NCI-H1417 treated with DMSO at 0.1 percent for 48 hours (cell line): ENCODE measurements around the gene AP5B1.
"Not testable (repeated sequence)": the region's sequence is repeated elsewhere in the genome, so short reads cannot be mapped to it uniquely, and the experiment has no call there.

Experiments used
- DNase-seq: peaks from one replicate; lab custom pipeline; 2025; lab: John Stamatoyannopoulos, UW

Gene AP5B1

DNA sequence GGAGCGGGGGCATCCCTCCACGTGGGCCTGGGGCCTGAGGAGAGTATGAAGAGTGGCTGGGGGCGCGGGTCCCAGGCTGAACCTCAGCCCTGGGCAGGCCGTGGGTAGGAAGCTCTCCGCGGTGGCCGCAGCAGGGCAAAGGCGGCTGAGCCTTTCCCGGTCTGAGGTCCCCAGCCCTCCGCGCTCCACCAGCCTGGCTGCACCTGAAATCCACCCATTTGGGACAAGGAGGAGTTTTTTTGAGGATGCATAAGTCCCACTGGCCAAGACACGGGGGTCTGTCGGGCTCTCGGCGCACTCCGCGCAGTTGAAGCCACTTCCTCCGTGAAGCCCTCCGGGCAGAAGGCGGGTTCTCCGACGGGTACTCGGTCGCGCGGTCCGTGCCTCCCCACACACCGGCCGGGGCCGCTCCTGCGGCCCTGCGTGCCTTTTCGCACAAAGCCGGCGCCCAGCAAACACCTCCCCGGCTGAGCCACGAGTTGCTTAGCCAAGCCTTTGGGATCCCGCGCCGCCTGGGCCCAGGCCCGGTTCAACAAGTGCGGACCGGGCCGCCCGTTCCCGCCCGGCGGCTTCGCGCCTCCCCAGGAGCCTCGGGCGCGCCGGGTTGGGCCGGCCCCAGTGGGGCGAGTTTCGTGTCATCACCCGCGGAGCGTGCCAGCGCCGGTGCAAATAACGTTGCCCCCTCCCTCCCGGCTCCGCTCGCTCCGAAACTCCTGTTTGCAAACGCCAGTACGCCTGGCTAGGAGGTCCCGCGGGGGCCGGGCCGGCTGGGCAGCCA lies 5.4 kb upstream of the AP5B1 start:
- DNase-seq: no peak

DNA sequence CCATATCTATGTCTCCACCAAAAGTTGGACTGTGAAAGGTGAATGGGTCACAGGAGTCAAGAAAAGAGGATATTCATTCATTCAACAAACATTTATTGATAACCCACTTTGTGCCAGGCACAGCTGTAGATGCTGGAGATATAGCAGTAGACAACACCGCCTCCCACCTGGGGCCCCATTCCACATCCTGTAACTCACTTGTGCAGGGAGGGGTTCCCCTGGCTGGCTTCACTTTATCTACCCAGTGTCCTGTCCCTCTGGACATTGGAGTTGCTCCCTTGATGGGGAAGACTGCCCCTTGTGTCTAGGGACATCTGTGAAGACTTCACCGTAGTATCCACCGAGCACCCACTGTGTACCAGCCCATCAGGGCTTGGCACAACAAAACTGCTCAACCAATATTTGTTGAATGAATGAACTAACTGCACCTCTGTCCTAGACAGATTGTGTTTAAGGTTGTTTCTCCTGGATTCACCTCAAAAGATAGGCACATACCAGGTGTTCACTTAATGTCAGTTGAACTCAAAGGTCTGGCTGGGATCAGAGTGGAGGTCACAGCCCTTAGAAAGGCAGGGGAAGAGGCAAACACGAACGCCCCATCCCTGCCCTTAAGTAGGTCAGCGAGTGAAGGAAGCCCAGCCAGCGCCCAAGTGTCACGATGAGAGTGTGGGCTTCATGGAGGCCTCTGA lies 4.7 kb upstream of the AP5B1 start:
- no peak for DNase-seq

DNA sequence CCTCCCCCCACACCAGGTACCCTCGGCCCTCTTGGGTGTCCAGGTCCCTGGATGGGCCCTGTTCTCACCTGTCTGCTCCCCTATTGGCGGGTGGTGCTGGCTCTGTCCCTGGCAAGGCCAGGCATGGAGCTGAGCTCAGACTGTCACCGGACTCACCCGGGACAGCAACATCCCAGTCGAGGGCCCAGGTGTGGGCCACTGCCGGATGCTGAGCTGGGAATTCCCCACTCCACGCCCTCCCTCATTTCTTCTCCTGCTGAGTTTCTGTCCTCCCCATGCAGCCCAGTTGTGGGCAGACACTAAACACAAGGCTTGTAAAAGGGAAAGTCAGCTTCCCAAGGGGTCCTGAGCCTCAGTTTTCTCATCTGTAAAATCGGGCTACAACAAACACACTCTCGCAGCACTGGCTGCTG lies 2.0 kb upstream of the AP5B1 start:
- no peak for DNase-seq

DNA sequence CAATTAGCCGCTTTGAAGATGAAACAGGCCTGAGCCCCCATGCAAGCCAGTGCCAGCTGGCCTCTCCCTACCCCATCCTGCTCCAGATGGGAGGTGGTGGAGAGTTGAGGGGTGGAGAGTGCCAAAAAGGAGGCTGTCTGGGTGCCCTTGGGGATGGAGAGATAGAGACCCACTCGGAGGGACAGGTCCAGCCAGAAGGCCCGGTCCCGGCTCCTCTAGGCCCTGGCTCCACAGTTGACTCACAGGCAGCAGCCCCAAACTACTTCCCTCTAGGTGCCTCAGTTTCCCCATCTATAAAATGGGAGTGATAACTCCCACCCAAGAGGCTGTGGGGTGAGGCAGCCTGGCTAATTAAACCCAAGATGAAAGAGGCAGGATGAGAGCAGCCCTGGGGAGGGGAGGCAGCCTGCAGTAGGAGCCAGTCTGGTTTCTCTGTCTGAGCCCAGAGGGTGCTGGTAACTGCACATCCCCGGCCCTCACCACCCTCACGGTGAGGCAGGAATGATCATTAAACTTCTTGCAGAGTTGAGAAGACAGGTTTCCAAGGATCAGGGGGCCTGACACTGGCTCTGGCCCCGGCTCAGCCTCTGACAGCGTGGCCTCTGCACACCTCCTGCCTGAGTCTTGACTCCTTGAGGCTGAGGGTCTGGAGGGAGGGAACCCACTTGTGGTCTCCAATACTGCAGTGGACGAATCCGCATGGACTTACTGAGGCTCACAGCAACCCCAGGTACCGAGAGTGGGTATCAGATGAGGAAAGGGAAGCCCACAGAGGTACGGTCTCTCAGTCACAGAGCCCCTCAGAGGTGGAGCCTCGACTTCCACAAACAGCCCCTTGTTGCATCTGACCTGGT lies 1.4 kb upstream of the AP5B1 start:
- no peak for DNase-seq

DNA sequence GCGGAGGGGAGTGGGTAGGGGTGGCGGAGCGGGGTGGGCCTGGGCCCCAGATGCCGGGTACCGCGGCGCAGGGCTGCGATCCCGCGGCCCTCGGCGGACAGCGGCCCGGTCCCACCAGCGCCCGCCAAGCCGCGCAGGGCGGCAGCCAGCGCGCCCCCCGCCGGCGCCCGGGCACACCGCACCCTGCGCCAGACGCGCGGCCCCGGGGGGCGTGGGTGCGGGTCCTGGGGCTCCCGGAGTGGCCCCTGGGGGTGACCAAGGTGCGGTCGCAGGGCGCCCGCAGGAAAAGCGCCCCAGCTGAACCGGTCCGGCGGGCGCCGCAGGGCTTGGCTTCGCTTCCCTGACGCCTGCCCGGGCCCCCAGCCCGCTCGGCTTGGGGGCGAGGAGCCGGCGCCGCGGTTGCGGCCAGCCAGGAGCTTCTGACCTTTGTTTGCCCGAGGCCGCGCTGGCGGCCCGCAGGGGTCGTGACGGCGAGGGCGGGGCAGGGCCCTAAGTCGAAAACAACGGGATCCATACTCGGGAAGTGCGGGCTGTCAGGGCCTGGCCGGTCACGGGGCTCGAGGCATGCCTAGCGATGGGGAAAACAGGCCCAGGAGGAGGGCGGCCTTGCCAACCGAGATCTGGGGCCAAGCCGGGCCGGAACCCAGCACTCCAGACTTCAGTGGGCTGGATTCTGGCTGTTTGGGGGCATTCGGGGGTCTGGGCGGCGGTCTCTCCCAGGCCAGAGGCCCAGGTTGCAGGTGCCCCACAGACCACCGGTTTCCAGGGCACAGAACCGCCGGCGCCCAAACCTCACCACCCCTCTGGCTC lies 581 bp upstream of the AP5B1 start:
- DNase-seq: no peak

DNA sequence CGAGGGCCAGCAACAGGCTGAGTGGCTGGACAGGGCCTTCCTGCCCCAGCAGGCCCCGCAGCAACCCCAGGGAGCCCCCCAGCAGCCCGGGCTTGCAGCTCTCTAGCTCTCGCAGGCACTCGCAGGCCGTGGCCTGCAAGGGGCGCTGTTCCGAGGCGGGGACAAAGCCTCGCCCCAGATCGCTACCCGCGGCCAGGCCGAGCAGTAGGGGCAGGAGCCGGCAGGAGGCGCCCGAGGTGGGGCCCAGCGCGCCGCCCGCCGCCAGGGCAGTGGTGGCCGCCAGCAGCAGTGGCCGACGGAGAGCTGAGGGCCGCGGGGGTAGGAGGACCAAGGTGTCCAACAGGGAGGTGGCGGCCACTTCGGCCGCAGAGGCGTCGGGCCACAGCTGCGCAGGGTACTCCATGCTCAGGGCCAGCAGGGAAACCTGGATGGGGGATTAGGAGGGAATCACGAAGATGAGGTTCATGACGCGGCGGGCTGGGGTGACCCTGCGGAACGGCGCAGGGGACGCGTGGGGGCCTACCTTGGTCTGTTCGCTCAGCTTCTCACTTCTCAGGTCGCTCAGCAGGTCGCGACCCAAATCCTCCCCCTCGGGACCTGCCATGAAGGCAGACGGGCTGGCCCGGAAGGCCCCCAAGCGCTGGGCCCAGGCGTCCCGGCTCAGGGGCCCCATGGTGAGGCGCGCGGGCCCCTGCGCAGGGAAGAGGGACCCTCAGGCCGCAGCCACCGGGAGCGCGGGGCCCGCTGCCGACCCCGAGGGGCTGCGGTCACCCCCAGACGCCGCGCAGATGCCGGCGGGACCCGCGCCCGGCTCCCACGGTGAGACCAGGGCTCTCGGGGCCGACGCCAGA lies 632 bp downstream of the AP5B1 start:
- no peak for DNase-seq

DNA sequence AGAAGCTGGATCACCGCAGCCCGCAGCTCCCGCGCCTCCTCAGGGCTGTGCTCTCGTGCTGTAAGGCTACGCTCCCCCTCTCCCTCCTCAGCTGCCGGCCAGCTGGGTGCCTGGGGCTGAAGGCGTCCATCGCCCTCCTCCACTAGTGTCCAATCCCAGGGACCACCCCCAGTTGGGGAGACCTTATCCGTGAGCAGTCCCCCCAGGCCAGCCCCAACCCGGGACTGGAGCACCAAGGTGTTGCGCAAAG lies 1.2 kb downstream of the AP5B1 start:
- no peak for DNase-seq

DNA sequence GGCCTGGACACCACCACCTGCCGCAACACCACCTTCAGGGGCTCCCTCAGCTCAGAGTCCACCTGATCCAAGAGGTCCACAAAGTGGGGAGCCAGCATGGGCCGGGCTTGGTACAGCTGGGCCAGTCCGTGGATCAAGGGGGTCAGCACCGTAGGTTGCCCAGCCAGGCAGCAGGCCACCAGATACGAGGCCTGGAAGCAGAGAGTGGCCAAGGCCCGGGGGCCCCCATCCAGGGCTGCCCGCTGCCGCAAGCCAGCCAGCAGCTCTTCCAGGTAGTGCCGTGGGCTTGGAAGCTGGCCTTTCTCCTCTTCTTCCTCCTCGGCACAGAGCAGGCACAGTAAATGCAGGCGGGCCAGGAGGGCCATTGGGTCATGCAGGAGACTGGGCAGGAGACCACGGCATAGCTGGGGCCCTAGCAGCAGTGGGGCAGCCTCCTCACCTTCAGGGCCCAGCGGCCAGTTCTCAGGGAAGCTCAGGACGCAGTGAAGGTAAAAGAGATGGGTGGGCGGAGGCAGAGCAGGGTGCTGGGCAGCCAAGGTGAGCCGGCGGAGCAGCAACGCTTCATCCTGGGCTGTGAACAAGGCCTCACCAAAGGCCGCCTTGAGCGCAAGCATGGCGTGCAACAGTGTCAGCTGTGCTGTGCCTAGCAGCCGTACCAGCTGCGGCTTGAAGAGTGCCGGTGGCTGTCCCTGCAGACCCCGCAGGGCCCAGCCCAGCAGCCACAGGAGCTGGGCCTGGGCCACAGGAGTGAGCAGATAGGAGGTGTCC lies 1.7 kb downstream of the AP5B1 start:
- no peak for DNase-seq

DNA sequence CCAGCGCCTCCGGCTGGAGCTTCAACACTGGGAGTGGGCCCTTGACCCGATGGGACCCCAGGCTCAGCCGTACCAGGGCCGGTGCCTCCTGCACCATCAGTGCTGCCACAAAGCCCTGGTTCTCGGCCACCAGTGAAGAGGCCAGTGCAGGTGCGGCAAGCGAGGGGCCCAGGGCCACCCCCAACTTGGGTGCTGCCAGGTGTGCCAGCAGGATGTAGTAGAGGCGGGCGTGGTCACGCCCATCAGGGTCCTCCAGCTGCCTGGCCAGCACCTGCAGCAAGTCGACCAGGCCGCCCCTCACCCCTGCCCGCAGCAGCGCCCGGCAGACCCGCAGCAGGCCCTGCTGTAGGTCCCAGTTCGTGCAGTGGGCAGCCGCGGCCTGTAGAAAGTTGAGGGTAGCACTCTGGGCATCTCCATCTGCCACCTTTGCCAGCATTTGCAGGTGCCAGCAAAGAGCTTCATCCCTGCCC lies 2.3 kb downstream of the AP5B1 start:
- DNase-seq: no peak

DNA sequence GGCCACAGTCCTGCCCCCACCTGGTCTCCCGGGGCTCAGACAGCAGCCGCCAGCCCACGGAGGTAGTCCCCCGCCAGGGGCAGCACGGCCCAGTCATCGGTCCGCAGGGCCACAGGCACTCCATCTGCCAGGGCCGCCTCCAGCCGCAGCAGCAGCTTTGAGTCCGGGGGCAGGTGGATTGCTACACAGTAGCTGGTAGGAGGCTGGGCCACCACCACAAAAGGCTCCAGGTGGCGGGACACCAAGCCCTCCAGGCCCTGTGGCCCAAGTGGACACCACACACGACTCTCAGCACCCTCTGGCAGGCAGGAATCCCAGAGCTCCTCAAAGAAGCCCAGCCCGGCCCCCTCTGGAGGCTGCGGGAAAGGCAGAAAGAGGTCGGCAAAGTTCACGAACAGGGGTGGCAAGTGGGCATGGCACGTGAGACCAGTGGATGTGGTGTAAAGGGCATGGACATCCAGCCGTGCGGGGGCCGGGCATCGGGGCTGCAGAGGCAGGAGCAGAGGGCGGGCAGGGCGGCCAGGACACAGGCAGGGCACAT lies 2.9 kb downstream of the AP5B1 start:
- DNase-seq: no peak

DNA sequence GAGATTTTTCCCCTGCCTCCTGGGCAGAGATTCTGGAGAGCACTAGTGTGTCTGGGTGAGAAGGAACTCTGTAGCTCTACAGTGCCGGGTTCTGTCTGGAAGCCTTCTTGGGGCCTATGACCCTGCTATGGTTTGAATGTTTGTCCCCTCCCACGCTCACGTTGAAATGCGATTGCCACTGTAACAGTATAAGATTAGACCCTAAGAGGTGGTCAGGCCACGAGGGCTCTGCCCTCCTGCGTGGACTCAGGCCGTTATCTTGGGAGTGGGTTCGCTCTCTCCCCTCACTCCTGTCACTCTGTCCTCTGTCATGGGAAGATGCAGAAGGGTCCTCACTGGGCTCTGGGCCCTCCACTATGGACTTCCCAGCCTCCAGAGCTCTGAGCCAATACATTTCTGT lies 3.5 kb downstream of the AP5B1 start:
- DNase-seq: no peak

DNA sequence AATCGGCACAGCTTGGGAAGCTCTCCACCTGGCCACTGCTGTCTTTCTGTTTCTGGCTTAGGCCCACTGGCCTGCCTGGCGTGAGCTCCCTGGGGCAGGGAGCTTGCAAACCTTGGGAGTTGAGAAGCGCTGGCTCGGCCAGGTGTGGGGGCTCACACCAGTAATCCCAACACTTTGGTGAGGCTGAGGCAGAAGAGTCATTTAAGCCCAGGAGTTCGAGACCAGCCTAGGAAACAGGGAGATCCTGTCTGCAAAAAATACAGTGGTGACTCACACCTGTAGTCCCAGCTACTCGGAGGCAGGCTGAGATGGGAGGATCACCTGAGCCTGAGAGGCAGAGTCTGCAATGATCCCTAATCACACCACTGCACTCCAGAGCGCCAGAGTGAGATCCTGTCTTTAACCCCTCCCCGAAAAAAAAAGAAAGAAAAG lies 4.0 kb downstream of the AP5B1 start:
- DNase-seq: no peak

DNA sequence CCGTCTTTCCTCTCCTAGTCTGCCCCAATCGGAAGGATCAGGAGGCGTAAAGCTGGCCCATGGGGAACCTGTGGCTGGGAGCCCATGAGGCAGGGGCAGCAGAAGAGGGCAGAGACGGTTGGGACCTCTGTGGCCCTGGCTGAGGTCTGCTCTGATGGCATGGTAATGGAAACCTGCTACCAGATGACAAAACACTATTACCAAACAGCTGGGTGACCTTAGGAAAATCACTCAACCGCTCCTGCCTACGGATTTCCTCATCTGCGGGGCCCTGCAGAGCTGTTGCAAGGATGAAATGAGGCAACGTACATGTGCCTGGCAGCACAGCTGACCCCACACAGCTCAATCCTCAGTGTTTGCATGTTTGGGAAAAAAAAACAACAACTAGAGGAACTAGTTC lies 4.6 kb downstream of the AP5B1 start:
- DNase-seq: no peak

DNA sequence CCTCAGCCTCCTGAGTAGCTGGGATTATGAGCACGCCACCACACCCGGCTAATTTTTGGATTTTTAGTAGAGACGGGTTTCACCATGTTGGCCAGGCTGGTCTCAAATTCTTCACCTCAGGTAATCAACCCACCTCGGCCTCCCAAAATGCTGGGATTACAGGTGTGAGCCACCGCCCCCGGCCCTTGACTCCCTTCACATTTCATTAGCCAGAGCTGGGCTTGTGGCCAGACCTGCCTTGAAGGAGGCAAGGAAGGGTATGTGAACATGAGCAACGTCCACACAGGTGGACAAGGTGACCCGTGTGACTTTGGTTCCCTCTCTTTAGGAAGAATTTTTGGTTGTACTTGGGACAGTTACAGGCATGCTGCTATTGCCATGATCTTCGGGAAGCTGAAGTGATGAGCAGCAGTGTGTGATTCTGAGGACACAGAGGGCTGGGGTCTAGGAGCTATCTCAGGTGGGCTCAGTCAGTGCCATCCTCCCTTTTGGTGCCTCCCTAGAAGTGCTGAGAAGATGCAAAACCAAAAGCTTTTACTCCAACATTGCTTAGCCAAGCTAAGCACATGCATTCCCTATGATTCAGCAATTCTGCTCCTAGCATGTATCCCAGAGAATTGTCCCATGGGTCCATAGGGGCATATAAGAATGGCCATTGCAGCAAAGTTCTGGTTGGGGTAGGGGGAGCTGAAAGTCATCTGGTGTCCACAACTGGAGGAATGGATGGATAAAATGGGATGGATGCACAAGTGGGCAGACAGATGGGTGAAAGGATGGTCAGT lies 6.1 kb downstream of the AP5B1 start:
- DNase-seq: no peak

DNA sequence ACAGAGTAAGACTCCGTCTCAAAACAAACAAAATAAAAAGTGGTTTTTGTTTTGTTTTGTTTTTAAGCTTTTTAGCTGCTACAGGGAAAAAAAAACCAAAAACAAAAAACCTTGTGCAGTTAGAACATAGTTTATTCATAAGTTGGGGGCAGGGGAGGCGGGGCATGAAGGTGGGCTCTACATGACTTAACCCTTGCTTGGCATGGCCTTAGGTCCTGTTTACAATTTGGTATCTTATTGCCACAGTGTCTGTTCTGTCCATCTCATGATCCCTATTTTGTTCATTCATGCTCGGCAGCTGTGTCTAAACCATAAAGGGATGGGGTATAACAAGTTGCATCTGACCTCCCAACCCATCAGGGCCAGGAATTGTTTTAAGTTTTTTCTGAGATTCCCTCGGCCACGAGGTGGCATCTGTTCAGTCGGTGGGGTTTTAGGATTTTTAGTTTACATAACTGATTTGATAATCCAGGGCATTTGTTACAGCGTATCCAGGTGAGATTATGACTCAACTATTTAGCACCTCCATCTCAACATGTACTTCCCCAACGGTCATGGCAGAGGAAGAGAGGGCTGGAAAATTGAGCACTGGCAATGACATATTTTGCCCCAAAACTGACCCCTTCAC lies 6.9 kb downstream of the AP5B1 start:
- no peak for DNase-seq

DNA sequence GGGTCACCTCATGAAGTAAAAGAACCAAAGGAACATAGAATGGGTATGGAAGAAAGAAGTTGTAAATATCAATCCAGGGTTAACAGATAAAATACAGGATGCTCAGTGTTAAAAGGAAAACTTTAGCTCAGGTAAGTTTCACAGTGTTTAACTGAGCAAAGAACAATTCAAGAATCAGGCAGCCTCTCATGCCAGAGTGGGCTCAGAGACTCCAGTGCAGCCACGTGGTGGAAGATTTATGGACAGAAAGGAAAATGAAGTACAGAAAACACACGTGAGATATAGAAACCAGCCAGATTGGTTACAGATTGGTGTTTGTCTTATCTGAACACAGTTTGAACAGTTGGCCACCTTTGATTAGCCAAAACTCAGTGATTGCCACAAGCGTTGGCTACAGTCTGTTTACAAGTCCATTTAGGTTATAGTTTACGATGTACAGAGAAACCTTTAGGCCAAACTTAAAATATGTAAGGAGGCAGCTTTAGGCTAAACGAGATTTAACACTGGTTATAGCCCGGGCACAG lies 9.1 kb downstream of the AP5B1 start:
- DNase-seq: no peak

DNA sequence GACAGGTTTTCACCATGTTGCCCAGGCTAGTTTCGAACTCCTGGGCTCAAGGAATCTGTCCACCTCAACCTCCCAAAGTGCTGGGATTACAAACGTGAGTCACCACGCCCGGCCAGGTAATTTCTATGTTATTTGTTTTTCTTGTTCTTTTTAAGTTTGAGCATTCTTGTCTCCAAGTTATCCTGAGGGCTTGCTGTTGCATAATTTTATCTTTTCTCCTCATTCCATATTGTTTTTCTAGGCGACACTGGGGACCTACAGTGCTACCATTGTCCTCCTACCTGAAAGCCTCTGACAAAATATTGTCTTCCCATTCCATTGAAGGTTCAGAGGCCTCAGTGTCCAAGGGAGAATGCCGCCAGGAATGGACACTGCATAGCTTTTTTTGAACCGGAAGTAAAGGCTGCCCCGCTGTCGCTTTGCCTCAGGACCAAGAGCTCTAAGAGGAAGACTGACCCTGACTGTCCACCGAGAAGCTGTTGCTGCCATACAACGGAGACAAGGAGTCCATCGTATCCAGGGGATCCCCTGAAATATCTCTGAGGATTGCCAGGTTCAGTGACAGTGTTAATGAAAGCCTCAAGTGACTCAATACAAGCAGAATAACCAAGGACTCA lies 9.7 kb downstream of the AP5B1 start:
- no peak for DNase-seq

DNA sequence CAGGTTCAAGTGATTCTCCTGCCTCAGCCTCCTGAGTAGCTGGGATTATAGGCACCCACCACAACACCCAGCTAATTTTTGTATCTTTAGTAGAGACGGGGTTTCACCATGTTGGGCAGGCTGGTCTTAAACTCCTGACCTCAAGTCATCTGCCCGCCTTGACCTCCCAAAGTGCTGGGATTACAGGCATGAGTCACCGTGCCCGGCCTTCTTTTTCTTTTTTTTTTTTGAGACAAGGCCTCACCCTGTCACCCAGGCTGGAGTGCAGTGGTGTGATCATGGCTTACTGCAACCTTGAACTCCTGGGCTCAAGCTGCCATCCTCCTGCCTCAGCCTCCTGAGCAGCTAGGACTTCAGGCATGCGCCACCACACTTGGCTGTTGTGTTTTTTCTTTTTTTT lies 13.0 kb downstream of the AP5B1 start:
- DNase-seq: not testable (repeated sequence)
